GM12891 (cell line): ENCODE data around the gene DLG5.

ENCODE experiments used
- PAX5 ChIP-seq: IDR thresholded peaks from 2 replicates; pipeline ENCODE4 v1.6.1; 2011; ENCODE audit warnings: low read length, moderate library complexity, mild to moderate bottlenecking; ENCODE audit not compliant: insufficient read depth, severe bottlenecking
- POLR2A ChIP-seq: IDR thresholded peaks from 2 replicates; pipeline ENCODE4 v1.6.1; 2011; ENCODE audit warnings: low read depth, low read length, control low read depth
- POLR2AphosphoS5 ChIP-seq: IDR thresholded peaks from 2 replicates; pipeline ENCODE4 v1.6.1; 2011; ENCODE audit warnings: low read depth, low read length, control low read depth
- SPI1 ChIP-seq: IDR thresholded peaks from 2 replicates; pipeline ENCODE4 v1.6.1; 2011; ENCODE audit warnings: low read depth, low read length, control low read depth
- TAF1 ChIP-seq: IDR thresholded peaks from 2 replicates; pipeline ENCODE4 v1.6.1; 2011; ENCODE audit warnings: low read depth, low read length, control low read depth

DNA sequence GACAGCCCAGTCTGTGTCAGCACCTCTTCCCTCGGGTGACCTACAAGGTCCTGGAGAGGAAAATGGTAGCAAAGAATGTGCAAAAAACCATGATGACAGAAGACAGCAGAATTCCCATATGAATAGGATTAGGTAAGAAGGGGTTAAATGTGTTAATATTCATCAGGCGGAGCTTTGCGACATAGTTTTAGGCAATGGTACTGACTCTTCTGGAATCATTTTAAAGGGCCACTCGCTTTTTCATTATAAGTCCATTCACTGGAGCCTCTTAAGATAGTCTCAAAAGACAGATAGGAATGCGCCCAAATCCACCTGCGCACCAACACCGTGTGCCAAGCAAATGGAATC is 38.2 kb downstream of the DLG5 start:
- TF ChIP-seq POLR2A, result no peak
- TF ChIP-seq POLR2AphosphoS5, result no peak
- TF ChIP-seq SPI1, result no peak
- TF ChIP-seq TAF1, result no peak
- TF ChIP-seq PAX5, result no peak
